ENCODE measurements around the gene ITGAV. TPM values are rescaled to one million over a fixed set of nuclear protein-coding genes. Genes with fewer than 3 reads are reported as not detected.

The ITGAV gene
- total and polyA plus RNA-seq, 2 donors (not counting 3 experiments of a cell fraction or from before 2014, with no cell fraction given), result 61.8 to 131 TPM

DNA sequence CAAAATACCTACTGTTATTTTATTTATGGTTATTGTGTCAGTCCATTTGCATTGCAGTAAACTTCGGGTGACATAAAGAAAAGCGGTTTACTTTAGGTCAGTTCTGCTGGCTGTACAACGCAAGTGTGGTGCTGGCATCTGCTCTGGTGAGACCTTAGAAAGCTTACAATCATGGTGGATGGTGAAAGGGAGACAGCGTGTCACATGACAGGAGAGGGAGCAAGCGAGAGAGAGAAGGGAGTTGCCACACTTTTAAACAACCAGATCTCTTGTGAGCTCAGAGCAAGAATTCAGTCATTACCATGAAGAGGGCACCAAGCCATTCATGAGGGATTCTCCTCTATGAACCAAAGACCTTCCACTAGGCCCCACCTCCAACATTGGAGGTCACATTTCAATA lies 102.0 kb downstream of the ITGAV start:
- Histone ChIP-seq H3K4me2 (ENCODE audit: insufficient read depth, low read length) (no peak overlapping the region), H3K4me3 (replicated peaks in 1 of 3; ENCODE audit: insufficient read depth in 1 of 3, low read depth in 1 of 3, low read length in 3 of 3) (no peak overlapping the region), H3K9me3 (replicated peaks; ENCODE audit: control insufficient read depth, insufficient read depth, low read length) (peaks cover 4% of the 10 kb centered on the region), H3K9ac (replicated peaks; ENCODE audit: extremely low read depth, insufficient read depth, low read length) (no peak overlapping the region), H3K27ac (ENCODE audit: insufficient read depth, low read depth, low read length) (no peak overlapping the region), H4K20me1 (replicated peaks; ENCODE audit: control insufficient read depth, extremely low read depth, insufficient read depth, low read length) (no peaks in the 10 kb centered on the region), H2AFZ (ENCODE audit: low read depth, low read length) (no peak overlapping the region), H3K27me3 (ENCODE audit: control insufficient read depth in 2 of 2, insufficient read depth in 2 of 2, low read length in 2 of 2) (no peaks in the 10 kb centered on the region), H3K79me2 (ENCODE audit: control insufficient read depth, insufficient read depth, low read length) (no peaks in the 10 kb centered on the region), H3K36me3 (ENCODE audit: control insufficient read depth in 2 of 2, extremely low read depth in 1 of 2, insufficient read depth in 2 of 2, low read length in 2 of 2) (no peaks in the 10 kb centered on the region), H3K9me1 (replicated peaks; ENCODE audit: control insufficient read depth, extremely low read depth, insufficient read depth, low read length) (no peaks in the 10 kb centered on the region), H3K4me1 (ENCODE audit: control insufficient read depth, extremely low read depth, insufficient read depth, low read length) (peaks cover 14% of the 10 kb centered on the region)
- FAIRE-seq (no peak), DNase-seq (ENCODE audit: low read depth, low spot score) (no peak)
- TF ChIP-seq GATA2 (IDR thresholded peaks at IDR 0.05; ENCODE audit: insufficient read depth, insufficient read length, low read depth, low read length) (no peak), POLR2AphosphoS5 (IDR thresholded peaks at IDR 0.05; ENCODE audit: insufficient read depth, low read depth, low read length) (no peak), EZH2 (IDR thresholded peaks at IDR 0.05; ENCODE audit: borderline replicate concordance, low read depth, low read length, severe bottlenecking) (no peak), POLR2A (IDR thresholded peaks at IDR 0.05; ENCODE audit: low read depth, low read length) (no peak), FOS (IDR thresholded peaks at IDR 0.05; ENCODE audit: borderline replicate concordance, insufficient read depth, low read length) (no peak), MYC (IDR thresholded peaks at IDR 0.05; ENCODE audit: low read depth, low read length) (no peak), JUN (IDR thresholded peaks at IDR 0.05; ENCODE audit: borderline replicate concordance, insufficient read depth, insufficient read length, low read depth) (no peak)
- TF ChIP-seq, protein P1, sequence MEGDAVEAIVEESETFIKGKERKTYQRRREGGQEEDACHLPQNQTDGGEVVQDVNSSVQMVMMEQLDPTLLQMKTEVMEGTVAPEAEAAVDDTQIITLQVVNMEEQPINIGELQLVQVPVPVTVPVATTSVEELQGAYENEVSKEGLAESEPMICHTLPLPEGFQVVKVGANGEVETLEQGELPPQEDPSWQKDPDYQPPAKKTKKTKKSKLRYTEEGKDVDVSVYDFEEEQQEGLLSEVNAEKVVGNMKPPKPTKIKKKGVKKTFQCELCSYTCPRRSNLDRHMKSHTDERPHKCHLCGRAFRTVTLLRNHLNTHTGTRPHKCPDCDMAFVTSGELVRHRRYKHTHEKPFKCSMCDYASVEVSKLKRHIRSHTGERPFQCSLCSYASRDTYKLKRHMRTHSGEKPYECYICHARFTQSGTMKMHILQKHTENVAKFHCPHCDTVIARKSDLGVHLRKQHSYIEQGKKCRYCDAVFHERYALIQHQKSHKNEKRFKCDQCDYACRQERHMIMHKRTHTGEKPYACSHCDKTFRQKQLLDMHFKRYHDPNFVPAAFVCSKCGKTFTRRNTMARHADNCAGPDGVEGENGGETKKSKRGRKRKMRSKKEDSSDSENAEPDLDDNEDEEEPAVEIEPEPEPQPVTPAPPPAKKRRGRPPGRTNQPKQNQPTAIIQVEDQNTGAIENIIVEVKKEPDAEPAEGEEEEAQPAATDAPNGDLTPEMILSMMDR (IDR thresholded peaks at IDR 0.05; ENCODE audit: extremely low read depth in 1 of 2, insufficient read depth in 1 of 2, low read depth in 1 of 2, low read length in 2 of 2), result no peak
- TF ChIP-seq, protein P2, sequence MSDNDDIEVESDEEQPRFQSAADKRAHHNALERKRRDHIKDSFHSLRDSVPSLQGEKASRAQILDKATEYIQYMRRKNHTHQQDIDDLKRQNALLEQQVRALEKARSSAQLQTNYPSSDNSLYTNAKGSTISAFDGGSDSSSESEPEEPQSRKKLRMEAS (IDR thresholded peaks at IDR 0.05; ENCODE audit: insufficient read depth, insufficient read length), result no peak
- POLR2A ChIA-PET, result no interaction called here
- dilution Hi-C loops (cut with MboI; ENCODE audit: extremely low pct_ligation_motif_present, low sequenced_read_pairs) (no loop called here), intact Hi-C loops (cut with micrococcal nuclease) (loop anchor here (10.0 kb wide), 1 partner anchor 763 kb away; no protein-coding TSS in a partner anchor)
- no TSS peak for BruUV-seq (replicated peaks)
- CTCF ChIA-PET, result no interaction called here
